K562 (cell line): ENCODE results near the gene RAP1A. TPM values are rescaled to one million over a fixed set of nuclear protein-coding genes. Genes with fewer than 3 reads are reported as not detected.

Source experiments
- HLTF ChIP-seq: fragments of 450-650 bp; IDR thresholded peaks from 2 replicates; pipeline ENCODE4 v1.6.1; 2016
- polyA plus RNA-seq, 8 experiments: library from polyadenylated mRNA; depleted of rRNA in 4 of 8; stranded (reverse) in 5 of 8; unstranded in 3 of 8; fragments of >200 nt; fragmentation: Nextera tagmentation in 2 of 8; fragmentation: Illumina TruSeq in 1 of 8; extraction: Ambion mirVana in 2 of 8; extraction: Trizol in 1 of 8; gene quantifications; 2 replicates each; pipeline versions ENCODE4 v1.2.1 to v1.2.3, GENCODE V29; 2011 to 2014; ENCODE audit warnings: inconsistent platforms in 1 of 8, missing spikeins in 1 of 8
- total RNA-seq, 7 experiments: library from RNA; depleted of rRNA in 6 of 7; stranded (reverse); fragments of >200 nt in 6 of 7; fragmentation: Illumina TruSeq in 2 of 7; extraction: Trizol in 2 of 7; gene quantifications; 2 replicates each; pipeline versions ENCODE4 v1.2.1 to v1.2.3, GENCODE V29; 2011 to 2021; ENCODE audit warnings: low replicate concordance in 1 of 7
- TF ChIP-seq, protein P1 (sequence below): fragments of 150-350 bp; IDR thresholded peaks from 2 replicates; pipeline ENCODE4 v1.6.1; 2014; ENCODE audit warnings: low read depth, mild to moderate bottlenecking, low read length, borderline replicate concordance
- TF ChIP-seq, protein P2 (sequence below): fragments of 450-650 bp; IDR thresholded peaks from 2 replicates; pipeline ENCODE4 v1.6.1; 2016; ENCODE audit warnings: low read depth

RAP1A gene
- total and polyA plus RNA-seq, 9 of the 15 experiments (the other 6 are each of a cell fraction or from before 2014, with no cell fraction given), result 13.4 to 86.2 (median 32.5) TPM

DNA sequence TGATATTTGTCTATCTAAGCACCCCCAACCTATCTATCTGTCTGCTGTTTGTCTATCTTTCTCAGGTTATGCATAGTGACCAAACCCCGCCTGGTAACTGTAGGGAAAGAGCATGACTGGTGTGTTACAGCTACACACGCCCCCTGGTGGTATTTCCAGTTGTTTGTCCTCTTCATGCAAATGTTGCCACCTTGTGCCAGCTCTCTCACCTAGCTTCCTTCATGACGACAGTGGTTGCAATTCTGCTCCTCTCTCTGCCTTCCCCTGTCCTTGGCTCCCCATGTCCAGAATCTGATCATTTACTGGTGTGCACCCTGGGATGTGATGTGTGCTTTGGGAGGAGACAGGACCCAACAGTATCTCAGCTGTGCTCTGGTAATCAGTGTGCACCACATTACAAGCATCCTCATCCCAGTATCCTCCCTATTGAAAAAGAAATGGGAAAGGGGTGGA, 127.7 kb downstream of the RAP1A start (continued):
- TF ChIP-seq, protein P1, sequence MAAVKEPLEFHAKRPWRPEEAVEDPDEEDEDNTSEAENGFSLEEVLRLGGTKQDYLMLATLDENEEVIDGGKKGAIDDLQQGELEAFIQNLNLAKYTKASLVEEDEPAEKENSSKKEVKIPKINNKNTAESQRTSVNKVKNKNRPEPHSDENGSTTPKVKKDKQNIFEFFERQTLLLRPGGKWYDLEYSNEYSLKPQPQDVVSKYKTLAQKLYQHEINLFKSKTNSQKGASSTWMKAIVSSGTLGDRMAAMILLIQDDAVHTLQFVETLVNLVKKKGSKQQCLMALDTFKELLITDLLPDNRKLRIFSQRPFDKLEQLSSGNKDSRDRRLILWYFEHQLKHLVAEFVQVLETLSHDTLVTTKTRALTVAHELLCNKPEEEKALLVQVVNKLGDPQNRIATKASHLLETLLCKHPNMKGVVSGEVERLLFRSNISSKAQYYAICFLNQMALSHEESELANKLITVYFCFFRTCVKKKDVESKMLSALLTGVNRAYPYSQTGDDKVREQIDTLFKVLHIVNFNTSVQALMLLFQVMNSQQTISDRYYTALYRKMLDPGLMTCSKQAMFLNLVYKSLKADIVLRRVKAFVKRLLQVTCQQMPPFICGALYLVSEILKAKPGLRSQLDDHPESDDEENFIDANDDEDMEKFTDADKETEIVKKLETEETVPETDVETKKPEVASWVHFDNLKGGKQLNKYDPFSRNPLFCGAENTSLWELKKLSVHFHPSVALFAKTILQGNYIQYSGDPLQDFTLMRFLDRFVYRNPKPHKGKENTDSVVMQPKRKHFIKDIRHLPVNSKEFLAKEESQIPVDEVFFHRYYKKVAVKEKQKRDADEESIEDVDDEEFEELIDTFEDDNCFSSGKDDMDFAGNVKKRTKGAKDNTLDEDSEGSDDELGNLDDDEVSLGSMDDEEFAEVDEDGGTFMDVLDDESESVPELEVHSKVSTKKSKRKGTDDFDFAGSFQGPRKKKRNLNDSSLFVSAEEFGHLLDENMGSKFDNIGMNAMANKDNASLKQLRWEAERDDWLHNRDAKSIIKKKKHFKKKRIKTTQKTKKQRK, result peak; percentile 77; the same call in 1 of the 2 replicates
- TF ChIP-seq, protein P2, sequence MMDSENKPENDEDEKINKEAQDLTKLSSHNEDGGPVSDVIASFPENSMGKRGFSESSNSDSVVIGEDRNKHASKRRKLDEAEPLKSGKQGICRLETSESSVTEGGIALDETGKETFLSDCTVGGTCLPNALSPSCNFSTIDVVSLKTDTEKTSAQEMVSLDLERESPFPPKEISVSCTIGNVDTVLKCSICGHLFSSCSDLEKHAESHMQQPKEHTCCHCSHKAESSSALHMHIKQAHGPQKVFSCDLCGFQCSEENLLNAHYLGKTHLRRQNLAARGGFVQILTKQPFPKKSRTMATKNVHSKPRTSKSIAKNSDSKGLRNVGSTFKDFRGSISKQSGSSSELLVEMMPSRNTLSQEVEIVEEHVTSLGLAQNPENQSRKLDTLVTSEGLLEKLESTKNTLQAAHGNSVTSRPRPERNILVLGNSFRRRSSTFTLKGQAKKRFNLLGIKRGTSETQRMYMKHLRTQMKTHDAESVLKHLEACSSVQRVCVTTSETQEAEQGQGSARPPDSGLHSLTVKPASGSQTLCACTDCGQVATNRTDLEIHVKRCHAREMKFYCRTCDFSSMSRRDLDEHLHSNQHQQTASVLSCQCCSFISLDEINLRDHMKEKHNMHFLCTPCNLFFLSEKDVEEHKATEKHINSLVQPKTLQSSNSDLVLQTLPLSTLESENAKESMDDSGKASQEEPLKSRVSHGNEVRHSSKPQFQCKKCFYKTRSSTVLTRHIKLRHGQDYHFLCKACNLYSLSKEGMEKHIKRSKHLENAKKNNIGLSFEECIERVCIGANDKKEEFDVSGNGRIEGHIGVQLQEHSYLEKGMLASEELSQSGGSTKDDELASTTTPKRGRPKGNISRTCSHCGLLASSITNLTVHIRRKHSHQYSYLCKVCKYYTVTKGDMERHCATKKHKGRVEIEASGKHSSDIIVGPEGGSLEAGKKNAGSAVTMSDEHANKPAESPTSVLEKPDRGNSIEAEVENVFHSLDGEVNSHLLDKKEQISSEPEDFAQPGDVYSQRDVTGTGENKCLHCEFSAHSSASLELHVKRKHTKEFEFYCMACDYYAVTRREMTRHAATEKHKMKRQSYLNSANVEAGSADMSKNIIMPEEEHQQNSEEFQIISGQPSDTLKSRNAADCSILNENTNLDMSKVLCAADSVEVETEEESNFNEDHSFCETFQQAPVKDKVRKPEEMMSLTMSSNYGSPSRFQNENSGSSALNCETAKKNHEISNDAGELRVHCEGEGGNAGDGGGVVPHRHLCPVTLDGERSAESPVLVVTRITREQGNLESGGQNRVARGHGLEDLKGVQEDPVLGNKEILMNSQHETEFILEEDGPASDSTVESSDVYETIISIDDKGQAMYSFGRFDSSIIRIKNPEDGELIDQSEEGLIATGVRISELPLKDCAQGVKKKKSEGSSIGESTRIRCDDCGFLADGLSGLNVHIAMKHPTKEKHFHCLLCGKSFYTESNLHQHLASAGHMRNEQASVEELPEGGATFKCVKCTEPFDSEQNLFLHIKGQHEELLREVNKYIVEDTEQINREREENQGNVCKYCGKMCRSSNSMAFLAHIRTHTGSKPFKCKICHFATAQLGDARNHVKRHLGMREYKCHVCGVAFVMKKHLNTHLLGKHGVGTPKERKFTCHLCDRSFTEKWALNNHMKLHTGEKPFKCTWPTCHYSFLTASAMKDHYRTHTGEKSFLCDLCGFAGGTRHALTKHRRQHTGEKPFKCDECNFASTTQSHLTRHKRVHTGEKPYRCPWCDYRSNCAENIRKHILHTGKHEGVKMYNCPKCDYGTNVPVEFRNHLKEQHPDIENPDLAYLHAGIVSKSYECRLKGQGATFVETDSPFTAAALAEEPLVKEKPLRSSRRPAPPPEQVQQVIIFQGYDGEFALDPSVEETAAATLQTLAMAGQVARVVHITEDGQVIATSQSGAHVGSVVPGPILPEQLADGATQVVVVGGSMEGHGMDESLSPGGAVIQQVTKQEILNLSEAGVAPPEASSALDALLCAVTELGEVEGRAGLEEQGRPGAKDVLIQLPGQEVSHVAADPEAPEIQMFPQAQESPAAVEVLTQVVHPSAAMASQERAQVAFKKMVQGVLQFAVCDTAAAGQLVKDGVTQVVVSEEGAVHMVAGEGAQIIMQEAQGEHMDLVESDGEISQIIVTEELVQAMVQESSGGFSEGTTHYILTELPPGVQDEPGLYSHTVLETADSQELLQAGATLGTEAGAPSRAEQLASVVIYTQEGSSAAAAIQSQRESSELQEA, result no peak
- TF ChIP-seq HLTF, result peak; percentile 100
- TF ChIP-seq, all 486 proteins: peak for 87
